K562 (cell line): ENCODE measurements around the gene N4BP2. TPM values are rescaled to one million over a fixed set of nuclear protein-coding genes. Genes with fewer than 3 reads are reported as not detected.
A peak's percentile ranks its signal among the peaks of the same experiment; 100 is the strongest.

Experiments
- BDP1 ChIP-seq: IDR thresholded peaks from 3 replicates; pipeline ENCODE4 v1.6.1; 2011; ENCODE audit not compliant: insufficient read length, insufficient read depth
- CREB1 ChIP-seq, 2 experiments: sonication (generic) in 1 of 2; formaldehyde crosslinking in 1 of 2; IDR thresholded peaks; 2 replicates each; pipeline versions ENCODE4 v1.6.1 to v1.8.0; 2012 to 2022; ENCODE audit warnings: inconsistent platforms in 1 of 2, mild to moderate bottlenecking in 1 of 2, missing genetic modification reagents in 1 of 2, moderate library complexity in 1 of 2
- MTA3 ChIP-seq: fragments of 450-650 bp; formaldehyde crosslinking; IDR thresholded peaks from 2 replicates; pipeline ENCODE4 v1.6.1; 2017; ENCODE audit warnings: mild to moderate bottlenecking, borderline replicate concordance
- NFXL1 ChIP-seq: fragments of 450-650 bp; formaldehyde crosslinking; IDR thresholded peaks from 2 replicates; pipeline ENCODE4 v1.4.0; 2021; ENCODE audit warnings: mild to moderate bottlenecking
- POLR2B ChIP-seq: fragments of 450-650 bp; IDR thresholded peaks from 2 replicates; pipeline ENCODE4 v1.6.1; 2018; ENCODE audit warnings: low read depth; ENCODE audit not compliant: partially characterized antibody
- TFAP4 ChIP-seq: sonication (generic); formaldehyde crosslinking; IDR thresholded peaks from 2 replicates; pipeline ENCODE4 v1.8.0; 2022; ENCODE audit warnings: missing genetic modification reagents, mild to moderate bottlenecking, moderate library complexity, borderline replicate concordance
- USF1 ChIP-seq: sonication (generic); formaldehyde crosslinking; IDR thresholded peaks from 2 replicates; pipeline ENCODE4 v1.9.0; 2022; ENCODE audit warnings: mild to moderate bottlenecking, missing genetic modification reagents
- ZBTB11 ChIP-seq, 3 experiments: fragments of 200-800 bp in 1 of 3; fragments of 250-450 bp in 1 of 3; fragments of 450-650 bp in 1 of 3; sonication (Bioruptor Pico) in 1 of 3; sonication (Bioruptor generic) in 1 of 3; formaldehyde crosslinking in 1 of 3; IDR thresholded peaks; 2 replicates each; pipeline versions ENCODE4 v1.6.1 to v1.8.0; 2016 to 2022; ENCODE audit warnings: mild to moderate bottlenecking in 2 of 3, missing genetic modification characterization in 2 of 3, missing compliant biosample characterization in 1 of 3, moderate library complexity in 1 of 3
- ZNF140 ChIP-seq: fragments of 250-450 bp; sonication (Bioruptor Pico); IDR thresholded peaks from 2 replicates; pipeline ENCODE4 v1.8.0; 2021; ENCODE audit warnings: moderate library complexity, mild to moderate bottlenecking, inconsistent platforms
- ZNF311 ChIP-seq: fragments of 250-450 bp; sonication (Bioruptor Pico); IDR thresholded peaks from 2 replicates; pipeline ENCODE4 v1.4.0; 2020; ENCODE audit warnings: mild to moderate bottlenecking, moderate library complexity
- polyA plus RNA-seq, 8 experiments: library from polyadenylated mRNA; depleted of rRNA in 4 of 8; stranded (reverse) in 5 of 8; unstranded in 3 of 8; fragments of >200 nt; fragmentation: Nextera tagmentation in 2 of 8; fragmentation: Illumina TruSeq in 1 of 8; extraction: Ambion mirVana in 2 of 8; extraction: Trizol in 1 of 8; gene quantifications; 2 replicates each; pipeline versions ENCODE4 v1.2.1 to v1.2.3, GENCODE V29; 2011 to 2014; ENCODE audit warnings: inconsistent platforms in 1 of 8, missing spikeins in 1 of 8
- total RNA-seq, 7 experiments: library from RNA; depleted of rRNA in 6 of 7; stranded (reverse); fragments of >200 nt in 6 of 7; fragmentation: Illumina TruSeq in 2 of 7; extraction: Trizol in 2 of 7; gene quantifications; 2 replicates each; pipeline versions ENCODE4 v1.2.1 to v1.2.3, GENCODE V29; 2011 to 2021; ENCODE audit warnings: low replicate concordance in 1 of 7
- TF ChIP-seq, protein P1 (sequence below): fragments of 450-650 bp; IDR thresholded peaks from 2 replicates; pipeline ENCODE4 v1.6.1; 2016; ENCODE audit warnings: mild to moderate bottlenecking
- TF ChIP-seq, protein P2 (sequence below): fragments of 150-350 bp; IDR thresholded peaks from 2 replicates; pipeline ENCODE4 v1.6.1; 2014; ENCODE audit warnings: low read depth, mild to moderate bottlenecking, low read length, borderline replicate concordance

The N4BP2 gene
- total and polyA plus RNA-seq, 9 of the 15 experiments (the other 6 are each of a cell fraction or from before 2014, with no cell fraction given), result 2.7 to 12.6 (median 7.6) TPM

- TF ChIP-seq ZBTB11 (CRISPR knock-in tag; IDR thresholded peaks at IDR 0.05) (no peak), TFAP4 (CRISPR knock-in tag) (peak; percentile 34; the same call in 1 of the 2 replicates), ZNF140 (no peak), BDP1 (no peak), USF1 (CRISPR knock-in tag) (no peak), MTA3 (peak; percentile 62), NFXL1 (CRISPR knock-in tag) (no peak), POLR2B (peak; percentile 67), ZNF311 (peak; percentile 17), CREB1 (IDR thresholded peaks at IDR 0.05) (no peak), CREB1 (CRISPR knock-in tag; IDR thresholded peaks at IDR 0.05) (no peak; the same call in 1 of the 2 replicates)
- TF ChIP-seq, protein P1, sequence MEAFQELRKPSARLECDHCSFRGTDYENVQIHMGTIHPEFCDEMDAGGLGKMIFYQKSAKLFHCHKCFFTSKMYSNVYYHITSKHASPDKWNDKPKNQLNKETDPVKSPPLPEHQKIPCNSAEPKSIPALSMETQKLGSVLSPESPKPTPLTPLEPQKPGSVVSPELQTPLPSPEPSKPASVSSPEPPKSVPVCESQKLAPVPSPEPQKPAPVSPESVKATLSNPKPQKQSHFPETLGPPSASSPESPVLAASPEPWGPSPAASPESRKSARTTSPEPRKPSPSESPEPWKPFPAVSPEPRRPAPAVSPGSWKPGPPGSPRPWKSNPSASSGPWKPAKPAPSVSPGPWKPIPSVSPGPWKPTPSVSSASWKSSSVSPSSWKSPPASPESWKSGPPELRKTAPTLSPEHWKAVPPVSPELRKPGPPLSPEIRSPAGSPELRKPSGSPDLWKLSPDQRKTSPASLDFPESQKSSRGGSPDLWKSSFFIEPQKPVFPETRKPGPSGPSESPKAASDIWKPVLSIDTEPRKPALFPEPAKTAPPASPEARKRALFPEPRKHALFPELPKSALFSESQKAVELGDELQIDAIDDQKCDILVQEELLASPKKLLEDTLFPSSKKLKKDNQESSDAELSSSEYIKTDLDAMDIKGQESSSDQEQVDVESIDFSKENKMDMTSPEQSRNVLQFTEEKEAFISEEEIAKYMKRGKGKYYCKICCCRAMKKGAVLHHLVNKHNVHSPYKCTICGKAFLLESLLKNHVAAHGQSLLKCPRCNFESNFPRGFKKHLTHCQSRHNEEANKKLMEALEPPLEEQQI, result no peak; the same call in 1 of the 2 replicates
- TF ChIP-seq, protein P2, sequence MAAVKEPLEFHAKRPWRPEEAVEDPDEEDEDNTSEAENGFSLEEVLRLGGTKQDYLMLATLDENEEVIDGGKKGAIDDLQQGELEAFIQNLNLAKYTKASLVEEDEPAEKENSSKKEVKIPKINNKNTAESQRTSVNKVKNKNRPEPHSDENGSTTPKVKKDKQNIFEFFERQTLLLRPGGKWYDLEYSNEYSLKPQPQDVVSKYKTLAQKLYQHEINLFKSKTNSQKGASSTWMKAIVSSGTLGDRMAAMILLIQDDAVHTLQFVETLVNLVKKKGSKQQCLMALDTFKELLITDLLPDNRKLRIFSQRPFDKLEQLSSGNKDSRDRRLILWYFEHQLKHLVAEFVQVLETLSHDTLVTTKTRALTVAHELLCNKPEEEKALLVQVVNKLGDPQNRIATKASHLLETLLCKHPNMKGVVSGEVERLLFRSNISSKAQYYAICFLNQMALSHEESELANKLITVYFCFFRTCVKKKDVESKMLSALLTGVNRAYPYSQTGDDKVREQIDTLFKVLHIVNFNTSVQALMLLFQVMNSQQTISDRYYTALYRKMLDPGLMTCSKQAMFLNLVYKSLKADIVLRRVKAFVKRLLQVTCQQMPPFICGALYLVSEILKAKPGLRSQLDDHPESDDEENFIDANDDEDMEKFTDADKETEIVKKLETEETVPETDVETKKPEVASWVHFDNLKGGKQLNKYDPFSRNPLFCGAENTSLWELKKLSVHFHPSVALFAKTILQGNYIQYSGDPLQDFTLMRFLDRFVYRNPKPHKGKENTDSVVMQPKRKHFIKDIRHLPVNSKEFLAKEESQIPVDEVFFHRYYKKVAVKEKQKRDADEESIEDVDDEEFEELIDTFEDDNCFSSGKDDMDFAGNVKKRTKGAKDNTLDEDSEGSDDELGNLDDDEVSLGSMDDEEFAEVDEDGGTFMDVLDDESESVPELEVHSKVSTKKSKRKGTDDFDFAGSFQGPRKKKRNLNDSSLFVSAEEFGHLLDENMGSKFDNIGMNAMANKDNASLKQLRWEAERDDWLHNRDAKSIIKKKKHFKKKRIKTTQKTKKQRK, result no peak
Observed at GRCh38 chr4:40205259-40206198, 148.9 kb downstream of the N4BP2 start (continued).
